ENCODE data around the gene ACSM3.
"Not testable (repeated sequence)": the region's sequence is repeated elsewhere in the genome, so short reads cannot be mapped to it uniquely, and the experiment has no call there.

ACSM3 gene

GRCh38 chr16:20803192-20803560 lies 39.4 kb downstream of the ACSM3 start:
- TF ChIP-seq CTCF (IDR thresholded peaks at IDR 0.05; ENCODE audit: poor library complexity, severe bottlenecking): no peak
- Histone ChIP-seq H3K27me3 (ENCODE audit: insufficient read depth, poor library complexity, severe bottlenecking) (no peaks in the 10 kb centered on the region), H3K4me1 (ENCODE audit: insufficient read depth, poor library complexity, severe bottlenecking) (no peaks in the 10 kb centered on the region), H3K36me3 (ENCODE audit: low read depth) (peaks cover 49% of the 10 kb centered on the region), H3K9me3 (ENCODE audit: severe bottlenecking) (no peaks in the 10 kb centered on the region), H3K27ac (ENCODE audit: poor library complexity, severe bottlenecking) (no peak overlapping the region), H3K4me3 (ENCODE audit: severe bottlenecking) (no peak overlapping the region)
- no peak for ATAC-seq (ENCODE audit: low read depth)
- no peak for DNase-seq (ENCODE audit: low spot score)

GRCh38 chr16:20803561-20804214 lies 39.9 kb downstream of the ACSM3 start:
- no peaks in the 10 kb centered on the region for H3K9me3 ChIP-seq (ENCODE audit: severe bottlenecking)
- H3K4me1 ChIP-seq (ENCODE audit: insufficient read depth, poor library complexity, severe bottlenecking): no peaks in the 10 kb centered on the region
- H3K4me3 ChIP-seq (ENCODE audit: severe bottlenecking): no peak overlapping the region
- TF ChIP-seq CTCF (IDR thresholded peaks at IDR 0.05; ENCODE audit: poor library complexity, severe bottlenecking): no peak
- H3K27me3 ChIP-seq (ENCODE audit: insufficient read depth, poor library complexity, severe bottlenecking): no peaks in the 10 kb centered on the region
- peaks cover 43% of the 10 kb centered on the region for H3K36me3 ChIP-seq (ENCODE audit: low read depth)
- ATAC-seq (ENCODE audit: low read depth): no peak
- no peak for DNase-seq (ENCODE audit: low spot score)
- no peak overlapping the region for H3K27ac ChIP-seq (ENCODE audit: poor library complexity, severe bottlenecking)

DNA sequence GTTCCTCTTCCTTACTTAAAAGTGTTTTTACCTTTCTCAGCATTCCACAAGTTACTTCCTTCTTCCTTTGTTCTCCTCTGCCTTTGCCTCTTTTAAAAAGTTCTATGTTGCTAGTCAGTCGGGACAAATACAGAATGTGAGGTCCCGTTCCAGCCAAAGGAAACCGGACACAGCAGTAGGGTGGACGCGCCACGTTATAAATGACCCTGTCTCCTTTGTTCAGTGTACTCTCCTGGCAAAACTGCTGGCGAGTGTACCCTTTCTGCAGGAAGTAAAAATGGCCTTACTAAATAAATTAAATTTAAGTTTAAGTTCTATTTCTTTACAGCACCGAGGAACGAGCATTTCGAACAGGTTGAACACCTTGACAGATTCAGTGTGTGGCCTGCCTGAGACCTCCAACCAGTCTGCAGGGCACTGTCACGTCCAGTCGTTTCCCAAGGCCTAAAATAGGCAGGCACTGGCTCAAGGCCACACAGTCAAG lies 41.9 kb downstream of the ACSM3 start:
- H3K9me3 ChIP-seq (ENCODE audit: severe bottlenecking); H3K4me1 ChIP-seq (ENCODE audit: insufficient read depth, poor library complexity, severe bottlenecking); H3K27me3 ChIP-seq (ENCODE audit: insufficient read depth, poor library complexity, severe bottlenecking); ATAC-seq (ENCODE audit: low read depth); DNase-seq (ENCODE audit: low spot score): not testable (repeated sequence)
- peak overlapping the region; percentile 57 for H3K4me3 ChIP-seq (ENCODE audit: severe bottlenecking)
- H3K27ac ChIP-seq (ENCODE audit: poor library complexity, severe bottlenecking): peak overlapping the region; percentile 84
- H3K36me3 ChIP-seq (ENCODE audit: low read depth): peaks cover 23% of the 10 kb centered on the region

DNA sequence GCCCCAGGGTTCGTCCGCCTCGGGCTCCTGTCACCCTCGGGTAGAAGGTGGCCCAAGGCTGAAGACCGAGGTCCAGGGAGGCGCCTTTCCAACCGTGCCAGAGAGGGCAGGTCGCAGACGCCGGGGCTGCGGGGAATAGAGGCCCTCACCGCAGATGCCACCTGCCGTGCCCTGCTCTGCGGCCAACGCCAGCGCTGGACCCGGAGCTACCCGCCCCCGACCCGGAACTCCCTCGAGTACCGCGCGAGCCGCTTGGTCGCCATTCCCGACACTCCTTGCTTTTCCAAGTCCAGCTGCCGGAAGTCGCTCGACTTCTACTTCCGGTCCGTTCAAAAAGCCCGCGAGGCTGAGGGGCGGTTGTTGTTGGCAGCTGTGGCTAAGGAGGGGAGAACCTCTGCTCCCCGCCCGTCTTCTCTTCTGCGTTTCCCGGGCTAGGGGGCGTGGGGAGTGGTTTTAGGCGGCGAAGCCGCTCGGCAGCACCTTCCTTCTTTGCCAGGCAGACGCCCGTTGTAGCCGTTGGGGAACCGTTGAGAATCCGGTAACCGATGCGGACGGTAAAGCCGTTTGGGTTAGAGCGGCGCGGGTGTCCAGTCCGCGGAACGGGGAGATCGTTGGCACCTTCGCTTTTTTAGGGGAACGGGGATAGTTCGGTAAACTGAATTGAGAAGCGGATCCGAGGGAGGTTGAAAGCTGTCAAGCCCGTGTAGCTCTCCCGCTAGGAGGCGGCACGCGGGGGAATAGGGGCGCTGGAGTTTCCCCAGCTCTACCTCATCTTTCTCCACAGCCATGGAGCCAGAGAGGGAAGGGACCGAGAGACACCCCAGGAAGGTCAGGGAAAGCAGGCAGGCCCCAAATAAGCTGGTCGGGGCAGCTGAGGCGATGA lies 42.6 kb downstream of the ACSM3 start, which contains the start of the genes ERI2 and REXO5:
ERI2 (minus strand) TSS at position 305 of the 883 bp plus-strand sequence; CDS start at position 263, 42 bp downstream.
REXO5 (plus strand) TSS at position 360 of the 883 bp plus-strand sequence; CDS start at position 787, 427 bp downstream.
- H3K4me3 ChIP-seq (ENCODE audit: severe bottlenecking): peak within 1 kb of the TSS; percentile 57
- ATAC-seq (ENCODE audit: low read depth) (peak; percentile 87), DNase-seq (ENCODE audit: low spot score) (peak; percentile 87)
- peak within 1 kb of the TSS; percentile 84 for H3K27ac ChIP-seq (ENCODE audit: poor library complexity, severe bottlenecking)
- H3K9me3 ChIP-seq (ENCODE audit: severe bottlenecking): no peaks in the 10 kb centered on the region
- peaks cover 16% of the 10 kb centered on the region for H3K36me3 ChIP-seq (ENCODE audit: low read depth)
- H3K4me1 ChIP-seq (ENCODE audit: insufficient read depth, poor library complexity, severe bottlenecking): no peaks in the 10 kb centered on the region
- peak; percentile 60 for TF ChIP-seq CTCF (IDR thresholded peaks at IDR 0.05; ENCODE audit: poor library complexity, severe bottlenecking)
- H3K27me3 ChIP-seq (ENCODE audit: insufficient read depth, poor library complexity, severe bottlenecking): no peaks in the 10 kb centered on the region

- Histone ChIP-seq H3K27me3 (ENCODE audit: insufficient read depth, poor library complexity, severe bottlenecking) (no peaks in the 10 kb centered on the region), H3K36me3 (ENCODE audit: low read depth) (peaks cover 6% of the 10 kb centered on the region), H3K9me3 (ENCODE audit: severe bottlenecking) (no peaks in the 10 kb centered on the region), H3K4me1 (ENCODE audit: insufficient read depth, poor library complexity, severe bottlenecking) (no peaks in the 10 kb centered on the region), H3K27ac (ENCODE audit: poor library complexity, severe bottlenecking) (no peak overlapping the region), H3K4me3 (ENCODE audit: severe bottlenecking) (no peak overlapping the region)
- DNase-seq (ENCODE audit: low spot score) (no peak), ATAC-seq (ENCODE audit: low read depth) (no peak)
- TF ChIP-seq CTCF (IDR thresholded peaks at IDR 0.05; ENCODE audit: poor library complexity, severe bottlenecking): no peak
Measured at GRCh38 chr16:20807862-20808261, 44.0 kb downstream of the ACSM3 start.
